Measurements from ENCODE around the gene PRC1.

DNA sequence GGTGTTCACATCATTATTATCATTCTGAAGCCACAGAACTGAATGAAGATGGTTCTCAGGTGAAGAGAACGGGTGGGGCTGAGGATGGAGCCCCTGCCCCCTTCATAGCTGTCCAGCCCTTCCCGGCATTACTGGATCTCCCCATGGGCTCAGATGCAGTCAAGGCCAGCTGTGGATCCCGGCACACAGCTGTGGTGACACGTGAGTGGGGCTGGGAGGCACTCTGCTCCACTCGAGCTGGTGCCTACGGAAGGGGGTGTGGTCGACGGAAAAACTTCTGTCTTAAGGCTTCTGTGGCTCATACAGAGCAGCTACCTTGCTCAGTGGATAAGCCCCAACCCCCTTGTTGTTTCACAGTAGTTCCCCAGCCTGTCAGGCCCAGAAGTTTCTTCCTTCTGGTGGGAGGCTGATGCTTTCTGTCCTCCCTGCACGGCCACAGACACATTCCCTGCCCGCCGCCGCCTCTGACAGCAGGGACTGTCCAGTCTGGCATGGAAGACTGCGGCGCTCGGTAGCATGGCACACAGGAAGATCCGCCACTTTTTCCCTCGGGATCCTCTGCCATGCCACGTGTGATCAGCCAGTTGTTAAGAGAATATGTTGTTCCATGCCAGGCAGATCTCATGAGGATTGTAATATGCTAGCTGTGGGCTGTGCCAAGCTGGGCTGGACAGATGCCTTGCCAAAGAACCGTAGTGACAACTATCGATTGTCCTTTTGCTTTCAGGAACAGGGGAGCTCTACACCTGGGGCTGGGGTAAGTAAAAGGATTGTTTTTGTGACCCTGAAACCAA, 33.8 kb downstream of the PRC1 start:
- TF ChIP-seq EP300 (IDR thresholded peaks at IDR 0.05; ENCODE audit: low read depth in 2 of 2, low read length in 2 of 2), result no peak
- TF ChIP-seq EP300 (CRISPR knock-in tag; IDR thresholded peaks at IDR 0.05; ENCODE audit: borderline replicate concordance), result no peak
- TF ChIP-seq NBN (conservative IDR thresholded peaks at IDR 0.05), result no peak
- no peak for TF ChIP-seq ZNF879 (CRISPR knock-in tag; IDR thresholded peaks at IDR 0.05)

Data from HepG2 (cell line).